NCI-H446 (cell line): Measurements from ENCODE around the gene LRRC31.

Source experiments
- DNase-seq, 2 experiments: peaks; one replicate each; lab custom pipeline; 2025; lab: John Stamatoyannopoulos, UW

The LRRC31 gene

DNA sequence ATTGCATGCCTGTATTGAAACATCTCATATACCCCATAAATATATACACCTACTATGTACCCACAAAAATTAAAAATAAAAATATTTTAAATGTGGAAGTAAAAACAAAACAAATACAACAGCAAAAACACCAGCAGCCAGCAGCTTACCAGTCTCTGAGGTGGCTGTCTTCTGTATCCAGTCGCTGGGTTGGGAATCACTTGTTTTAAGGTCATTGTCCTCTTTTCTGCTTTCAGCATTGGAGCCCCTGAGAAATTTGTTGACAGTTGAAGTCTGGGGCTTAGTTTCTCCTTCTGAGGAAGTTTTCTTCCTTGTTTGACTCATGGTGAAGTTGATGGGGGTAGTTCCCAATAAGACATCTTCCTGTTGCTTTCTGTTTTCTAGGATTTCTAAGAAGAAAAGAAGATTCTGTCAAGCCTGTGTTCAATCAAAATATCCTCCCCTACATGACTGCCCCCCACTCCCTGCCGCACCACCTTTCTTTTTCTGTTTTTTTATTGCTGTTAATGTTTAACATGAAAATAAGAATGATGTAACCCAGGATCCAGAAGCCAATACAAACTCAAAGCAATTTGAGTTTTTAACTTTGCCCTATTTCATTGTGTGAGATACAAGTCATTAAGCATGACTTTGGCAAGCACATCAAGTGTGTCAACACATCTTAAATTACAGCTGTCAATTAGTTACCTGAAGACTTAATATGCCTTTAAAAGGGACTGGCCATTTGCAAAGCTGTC lies at the start of gene LRRC31:
TSS of gene LRRC31 (minus strand) at position 452 of the 737 bp plus-strand sequence. CDS start at position 324, 128 bp downstream.
- DNase-seq: no peak

DNA sequence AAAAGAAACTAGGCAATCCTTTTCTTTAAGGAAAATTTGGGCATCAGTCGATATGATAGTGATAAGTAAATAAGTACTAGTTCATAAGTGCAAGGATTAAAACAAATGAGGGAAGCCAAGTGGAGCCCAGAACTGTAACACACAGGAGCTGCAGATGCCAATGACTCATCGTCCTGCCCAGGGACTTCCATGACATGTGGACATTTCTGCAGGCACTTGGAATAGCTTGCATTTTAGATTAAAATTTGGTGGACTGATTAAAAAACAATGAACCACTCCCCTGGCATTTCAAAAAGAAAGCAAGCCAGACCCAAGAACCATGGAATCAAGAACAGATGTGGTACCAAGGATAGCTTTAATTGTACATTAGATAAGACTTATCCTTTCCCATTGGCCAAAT lies 44.6 kb upstream of the LRRC31 start:
- DNase-seq: no peak

DNA sequence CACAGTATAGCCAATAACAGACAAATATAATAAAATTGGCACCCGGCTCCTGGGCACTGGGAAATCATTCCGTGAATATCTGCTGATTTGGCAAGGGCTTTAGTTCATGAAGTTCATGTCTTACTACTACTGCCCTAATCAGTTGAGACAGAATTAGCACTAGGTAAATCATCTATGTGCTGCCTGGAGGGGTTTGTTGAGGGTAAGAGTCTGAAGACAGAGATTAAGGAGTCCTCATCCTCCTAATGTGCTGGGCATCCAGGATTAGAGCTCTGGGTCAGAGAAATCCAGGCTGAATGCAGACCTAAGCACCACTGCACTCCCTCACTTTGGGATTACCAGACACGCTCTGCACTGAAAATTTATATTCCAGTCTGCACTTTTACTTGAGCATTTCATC lies 43.6 kb upstream of the LRRC31 start:
- no peak for DNase-seq

DNA sequence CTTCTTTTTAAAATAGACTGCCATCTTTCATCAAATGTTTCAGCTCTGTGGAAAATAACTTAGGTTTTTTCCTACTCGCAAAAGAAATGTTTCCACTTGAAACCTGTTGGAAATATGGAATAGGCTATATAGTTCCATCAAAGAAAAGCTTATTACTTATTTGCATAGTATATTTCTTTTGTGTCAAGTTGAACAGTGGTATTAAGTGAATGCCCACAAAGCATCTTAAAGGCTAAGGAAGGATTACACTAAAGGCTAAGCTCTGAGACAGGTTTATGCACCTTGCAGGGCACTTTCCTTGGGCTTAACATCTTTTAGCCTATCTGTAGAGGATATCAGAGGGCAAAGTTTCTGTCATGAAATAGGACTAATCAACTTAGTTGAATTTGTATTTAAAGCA lies 41.5 kb upstream of the LRRC31 start, which contains the start of gene SAMD7:
TSS of gene SAMD7 (plus strand) at position 301 of the 400 bp plus-strand sequence. CDS start 7,927 bp downstream, outside the sequence.
- no peak for DNase-seq

DNA sequence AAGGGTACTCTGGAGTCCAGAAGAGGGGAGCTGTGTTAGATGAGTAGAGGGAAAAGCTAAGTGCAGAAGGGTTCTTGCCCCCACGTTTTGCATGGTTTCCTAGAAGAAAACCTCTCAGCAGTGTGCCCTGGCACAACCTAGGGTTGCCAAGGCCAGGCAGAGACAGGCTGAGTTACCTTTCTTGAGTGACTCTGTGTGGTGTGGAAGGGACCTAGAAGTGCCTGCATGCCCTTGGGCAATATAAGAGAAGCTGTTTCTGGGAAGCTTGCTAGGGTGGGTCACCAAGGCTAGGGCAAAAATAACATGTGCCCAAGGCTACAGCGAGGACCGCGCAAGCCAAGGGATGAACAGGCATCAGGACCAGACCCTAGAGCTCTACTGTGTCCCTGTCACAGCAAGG lies 38.2 kb upstream of the LRRC31 start:
- DNase-seq: no peak

DNA sequence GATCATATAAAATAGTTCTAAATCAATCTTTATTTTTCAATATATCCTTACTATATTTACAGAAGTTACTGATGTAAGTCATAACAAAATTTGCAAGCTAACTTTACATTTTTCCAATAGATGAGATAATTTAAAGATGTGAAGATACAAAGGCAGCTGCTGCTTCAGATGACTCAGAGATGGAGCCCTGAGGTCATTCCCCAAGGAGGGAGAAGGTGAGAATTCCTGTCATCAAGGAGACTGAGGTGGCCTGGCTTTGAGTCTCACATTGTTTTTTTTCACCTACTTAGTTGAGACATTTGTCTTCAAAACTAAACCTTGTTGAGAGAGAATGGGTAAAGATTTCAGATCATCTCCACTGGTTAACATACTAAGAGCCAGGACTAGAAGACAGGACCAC lies 37.7 kb upstream of the LRRC31 start:
- DNase-seq: no peak

DNA sequence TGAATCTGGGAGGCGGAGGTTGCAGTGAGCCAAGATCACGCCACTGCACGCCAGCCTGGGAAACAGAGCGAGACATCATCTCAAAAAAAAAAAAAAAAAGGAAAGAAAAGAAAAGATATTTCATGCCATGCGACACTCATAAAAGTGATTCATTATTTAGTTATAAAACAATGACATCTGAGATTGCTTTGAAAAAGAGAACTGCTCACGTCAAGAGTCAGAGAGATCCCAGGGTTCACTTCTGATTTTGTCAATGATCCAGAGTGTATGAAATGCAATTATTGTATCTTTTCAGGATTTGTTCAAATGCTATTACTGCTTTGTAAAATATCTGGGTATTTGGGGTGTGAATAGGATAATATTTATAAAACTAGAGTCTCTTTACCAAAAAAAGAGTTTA lies 35.7 kb upstream of the LRRC31 start:
- no peak for DNase-seq

DNA sequence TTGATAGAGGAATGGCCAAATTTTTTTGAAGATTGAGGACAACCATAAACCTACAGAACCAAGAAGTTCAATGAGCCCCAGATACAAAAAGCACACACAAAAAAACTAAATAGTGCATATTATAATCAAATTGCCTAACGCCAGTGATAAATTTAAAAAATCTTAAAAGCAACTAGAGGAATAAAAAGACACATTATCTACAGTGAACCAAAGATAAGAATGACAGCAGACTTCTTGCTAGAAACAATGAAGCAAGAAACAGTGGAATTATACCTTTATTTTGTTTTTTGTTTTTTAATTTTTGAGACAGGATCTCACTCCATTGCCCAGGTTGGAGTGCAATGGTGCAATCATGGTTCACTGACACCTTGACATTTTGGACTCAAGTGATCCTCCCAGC lies 31.7 kb upstream of the LRRC31 start:
- DNase-seq: no peak

DNA sequence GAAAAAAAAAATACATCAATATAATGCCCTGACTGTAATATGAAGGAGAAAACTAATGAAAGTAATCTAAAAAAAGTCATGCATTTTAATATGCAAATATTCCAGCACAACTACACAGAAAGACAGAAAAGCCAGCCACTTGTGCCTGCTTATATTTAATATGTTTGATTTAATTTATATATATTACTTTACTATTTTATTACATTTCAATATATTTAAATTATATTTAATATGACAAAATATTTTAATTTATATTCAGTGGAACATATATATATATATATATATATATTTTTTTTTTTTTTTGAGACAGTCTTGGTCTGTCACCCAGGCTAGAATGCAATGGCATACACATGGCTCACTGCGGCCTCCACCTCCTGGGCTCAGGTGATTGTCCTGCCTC lies 27.5 kb upstream of the LRRC31 start:
- DNase-seq: no peak

DNA sequence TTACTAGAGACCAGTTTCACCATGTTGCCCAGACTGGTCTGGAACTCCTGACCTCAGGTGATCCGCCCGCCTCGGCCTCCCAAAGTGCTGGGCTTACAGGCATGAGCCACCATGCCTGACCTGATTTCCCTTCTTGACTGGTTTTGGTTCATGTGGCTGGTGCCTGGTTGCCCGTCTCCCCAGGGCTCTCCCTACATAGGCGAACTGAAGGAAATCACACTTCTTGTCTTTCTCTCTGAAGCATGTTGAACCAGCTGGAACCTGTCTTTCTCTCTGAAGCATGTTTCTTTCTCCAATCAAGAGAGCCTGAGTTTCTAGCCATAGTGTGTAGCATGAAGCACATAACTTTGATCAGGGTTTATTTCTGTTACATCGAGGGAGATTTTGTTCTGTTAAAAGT lies 25.3 kb upstream of the LRRC31 start:
- no peak for DNase-seq

DNA sequence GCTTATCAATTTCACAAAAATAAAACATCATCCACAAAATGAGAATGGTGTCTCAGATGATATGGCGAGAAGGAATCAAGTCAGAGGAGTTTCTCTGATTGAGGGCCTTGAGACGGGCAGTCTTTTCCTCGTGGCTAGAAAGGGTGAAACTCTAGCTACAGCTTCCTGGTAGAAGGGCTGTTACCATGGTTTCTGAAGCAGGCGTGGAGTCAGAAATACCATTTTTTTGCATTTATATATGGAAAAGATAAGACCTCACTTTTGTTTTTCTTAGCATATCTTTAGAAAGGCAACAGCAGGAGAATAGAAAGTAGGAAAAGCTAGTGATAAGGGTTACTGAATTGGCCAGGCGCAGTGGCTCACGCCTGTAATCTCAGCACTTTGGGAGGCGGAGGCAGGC lies 24.4 kb upstream of the LRRC31 start:
- DNase-seq: no peak

DNA sequence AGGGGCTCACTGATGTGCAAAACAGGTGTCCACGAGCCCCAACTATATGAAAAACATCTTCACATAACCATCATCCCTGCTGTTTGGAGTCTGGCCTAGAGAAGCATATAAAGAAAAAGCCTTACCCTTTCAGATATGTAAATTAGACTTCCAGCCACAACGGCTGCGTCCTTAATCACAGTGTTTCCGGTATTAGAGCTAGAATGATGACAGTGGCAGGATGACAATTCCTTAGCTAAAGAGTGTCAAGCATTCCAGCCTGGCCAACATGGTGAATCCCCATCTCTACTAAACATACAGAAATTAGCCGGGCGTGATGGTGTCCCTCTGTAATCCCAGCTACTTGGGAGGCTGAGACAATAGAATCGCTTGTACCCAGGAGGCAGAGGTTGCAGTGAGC lies 22.2 kb upstream of the LRRC31 start:
- no peak for DNase-seq

DNA sequence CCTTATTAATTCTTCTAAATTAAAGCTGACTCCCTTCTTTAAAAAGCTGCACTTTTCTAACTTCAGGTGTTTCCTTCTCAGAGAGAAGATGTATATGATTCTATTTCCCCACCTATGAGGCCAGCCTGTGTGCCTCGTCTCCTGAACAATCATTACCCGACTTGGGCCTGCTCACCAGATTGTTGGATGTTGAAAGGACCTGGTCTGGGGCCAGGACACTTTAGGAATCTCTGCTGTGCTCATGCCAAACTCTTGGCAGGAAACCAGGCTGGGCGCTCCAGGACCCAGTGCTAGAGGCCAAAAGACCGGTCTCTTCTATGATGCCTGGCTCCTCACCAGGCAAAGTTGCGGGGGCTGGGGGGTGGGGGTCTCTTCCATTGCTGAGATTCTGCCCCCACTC lies 16.9 kb upstream of the LRRC31 start:
- DNase-seq: peak; percentile 73 to 90

DNA sequence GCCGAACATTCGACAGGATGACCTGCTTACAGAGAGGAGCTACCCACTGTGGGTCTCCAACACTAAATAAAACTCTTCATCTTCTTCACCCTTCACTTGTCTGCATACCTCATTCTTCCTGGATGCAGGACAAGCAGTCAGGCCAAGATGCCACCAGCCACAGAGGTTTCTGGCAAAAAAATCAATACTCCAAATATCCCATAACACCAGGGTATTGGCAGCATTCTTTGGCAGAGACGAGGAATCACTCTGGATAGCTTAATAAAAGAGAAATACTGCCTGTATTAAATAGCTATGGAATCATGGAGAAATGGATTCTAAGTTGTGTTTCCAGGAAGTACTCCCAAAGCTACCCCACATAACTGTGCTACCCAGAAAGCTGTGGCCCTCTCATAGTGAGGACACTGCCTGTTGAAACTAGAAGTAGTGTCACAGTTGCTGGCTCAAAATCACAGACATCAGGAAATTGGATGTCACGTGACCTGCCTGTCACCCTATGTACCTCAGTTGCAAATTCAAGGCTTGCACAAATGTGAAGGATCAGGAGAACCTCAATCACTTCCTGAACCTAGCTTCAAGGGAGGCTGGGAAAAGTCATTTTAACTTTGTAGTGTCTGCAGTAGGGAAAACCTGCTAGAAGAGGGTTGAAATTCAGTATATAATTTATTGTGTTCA lies 11.0 kb upstream of the LRRC31 start:
- DNase-seq: no peak

DNA sequence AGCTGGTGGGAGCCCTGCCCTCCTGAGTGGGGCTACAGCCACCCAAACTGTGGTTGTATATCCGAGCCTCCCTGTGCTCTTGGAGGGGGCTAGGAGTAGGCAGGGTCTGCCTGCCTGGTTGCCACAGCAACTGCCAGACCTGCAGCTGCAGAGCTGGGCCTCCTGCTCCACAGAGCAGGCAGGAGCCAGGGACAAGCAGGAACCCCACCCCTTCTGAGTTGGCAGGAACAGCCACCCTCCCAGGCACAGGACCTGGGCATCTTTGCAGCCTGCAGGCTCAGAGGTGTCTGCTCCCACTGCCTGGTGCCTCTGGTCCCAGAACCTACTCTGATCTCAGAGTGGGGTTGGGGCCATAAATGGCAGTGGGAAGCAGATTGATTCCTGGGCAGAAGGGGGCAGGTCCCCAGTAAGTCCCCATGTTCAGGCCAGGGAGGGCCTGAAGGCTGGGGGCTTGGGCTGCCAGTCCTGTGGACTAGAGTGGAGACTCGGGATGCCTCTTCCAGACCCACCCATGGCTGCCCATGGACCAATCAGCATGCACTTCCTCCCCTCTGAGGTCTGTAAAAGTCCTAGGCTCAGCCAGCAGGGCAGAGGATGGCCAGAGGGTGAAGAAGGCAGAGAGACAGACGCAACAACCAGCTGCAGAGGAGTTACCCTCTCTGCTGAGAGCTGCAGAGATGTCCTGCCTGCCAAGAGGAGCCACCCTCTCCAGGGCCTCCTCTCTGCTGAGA lies 10.3 kb upstream of the LRRC31 start:
- no peak for DNase-seq

DNA sequence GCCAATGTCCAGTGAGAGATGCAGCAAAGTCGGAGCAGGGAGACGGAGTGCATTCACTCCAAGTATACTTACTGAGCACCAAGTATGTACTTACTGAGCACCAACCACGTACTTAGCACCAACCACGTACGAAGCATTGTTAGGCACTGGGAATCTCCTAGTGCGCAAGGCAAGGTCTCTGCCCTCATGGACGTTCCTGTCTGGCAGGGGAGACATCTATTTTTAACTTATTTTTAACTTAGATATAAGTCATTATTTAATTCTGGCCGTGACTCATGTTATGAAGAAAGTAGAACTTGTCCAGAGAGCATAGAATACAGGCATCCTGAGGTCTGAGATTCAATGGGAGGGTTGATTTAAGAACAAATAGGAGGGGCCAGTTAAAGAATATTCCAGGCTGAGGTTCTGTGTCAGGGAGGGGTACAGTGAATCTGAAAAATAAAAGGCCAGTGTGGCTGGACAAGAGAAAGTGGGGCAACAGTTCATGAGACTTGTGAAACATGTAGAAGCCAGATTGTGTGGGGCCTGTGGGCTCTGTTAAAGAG lies 9.3 kb upstream of the LRRC31 start:
- DNase-seq: no peak

DNA sequence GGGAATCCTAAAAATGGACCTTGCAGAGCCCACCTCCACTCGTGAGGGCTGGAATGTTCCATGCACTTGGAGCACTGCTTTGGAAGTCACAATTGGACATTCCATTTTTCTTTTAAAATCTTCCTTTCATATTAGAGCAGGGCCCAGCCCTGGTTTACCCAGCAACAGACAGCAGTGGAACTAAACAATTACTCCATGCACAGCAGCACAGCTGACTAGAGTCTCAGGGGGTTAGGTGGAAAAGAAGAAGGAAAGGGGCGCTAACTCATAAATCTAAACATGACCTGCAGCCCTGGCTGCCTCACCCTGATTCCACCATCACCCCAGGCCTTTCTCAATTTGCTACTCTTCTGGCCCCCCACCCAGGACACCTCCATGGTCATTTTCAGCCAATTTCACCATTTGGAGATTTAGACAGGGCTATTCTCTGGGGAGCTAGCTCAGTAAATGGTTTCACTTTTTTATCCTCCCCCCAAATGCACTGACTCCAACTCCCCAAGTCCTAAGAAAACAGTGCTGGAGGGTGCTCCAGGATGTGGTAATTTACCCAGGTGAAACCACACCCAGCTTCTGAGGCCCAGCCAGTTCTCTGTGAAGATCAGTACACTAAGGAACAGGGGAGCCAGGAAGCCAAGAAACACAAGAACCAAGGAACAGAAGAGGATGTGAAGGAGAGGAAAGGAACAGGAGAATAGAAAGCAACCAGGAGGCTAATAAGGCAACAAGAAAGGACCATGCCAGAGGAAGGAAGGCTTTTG lies 1.6 kb upstream of the LRRC31 start:
- DNase-seq: no peak

DNA sequence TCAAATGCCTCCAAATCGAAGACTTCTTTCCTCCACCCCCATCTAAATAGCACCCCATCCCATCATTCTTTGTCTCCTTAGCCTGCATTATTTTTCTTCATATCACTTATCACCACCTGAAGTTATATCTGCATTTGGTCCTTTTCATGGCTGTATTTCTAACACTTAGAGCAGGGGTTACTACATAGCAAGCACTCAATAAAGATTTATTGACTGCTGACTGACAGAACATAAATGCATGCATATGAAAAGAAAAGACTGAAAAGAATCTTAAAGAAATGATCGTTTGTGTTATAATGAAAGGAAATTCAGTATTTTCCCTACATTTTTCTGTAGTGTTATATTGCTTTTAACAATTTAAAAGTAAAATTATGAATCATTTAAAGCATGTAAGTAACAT lies 1.4 kb downstream of the LRRC31 start:
- DNase-seq: no peak

DNA sequence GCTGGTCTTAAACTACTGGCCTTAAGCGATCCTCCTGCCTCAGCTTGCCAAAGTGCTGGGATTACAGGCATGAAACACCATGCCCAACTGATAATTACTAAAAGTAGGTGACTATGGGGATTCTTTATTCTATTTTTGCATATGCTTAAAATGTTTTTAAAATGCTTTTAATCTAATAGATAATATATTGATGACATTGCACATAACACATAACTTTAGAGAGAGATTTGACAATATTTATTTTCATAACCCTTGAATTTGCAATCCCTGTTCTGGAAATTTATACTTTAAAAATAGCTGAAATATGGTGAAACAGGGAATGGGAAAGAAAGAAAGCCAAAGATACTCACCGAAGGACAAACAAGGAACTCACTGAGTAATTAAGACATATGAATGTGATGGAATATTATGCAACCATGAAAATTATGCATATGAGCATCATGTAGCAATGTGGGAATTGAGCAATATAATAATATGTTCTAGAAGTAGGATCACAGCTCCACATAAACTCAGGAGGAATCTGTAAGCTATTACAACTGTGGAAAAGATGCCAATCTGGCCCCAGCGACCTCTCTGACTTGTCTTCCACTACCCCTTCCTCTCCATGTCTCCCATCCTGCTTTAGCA lies 2.0 kb downstream of the LRRC31 start:
- no peak for DNase-seq

DNA sequence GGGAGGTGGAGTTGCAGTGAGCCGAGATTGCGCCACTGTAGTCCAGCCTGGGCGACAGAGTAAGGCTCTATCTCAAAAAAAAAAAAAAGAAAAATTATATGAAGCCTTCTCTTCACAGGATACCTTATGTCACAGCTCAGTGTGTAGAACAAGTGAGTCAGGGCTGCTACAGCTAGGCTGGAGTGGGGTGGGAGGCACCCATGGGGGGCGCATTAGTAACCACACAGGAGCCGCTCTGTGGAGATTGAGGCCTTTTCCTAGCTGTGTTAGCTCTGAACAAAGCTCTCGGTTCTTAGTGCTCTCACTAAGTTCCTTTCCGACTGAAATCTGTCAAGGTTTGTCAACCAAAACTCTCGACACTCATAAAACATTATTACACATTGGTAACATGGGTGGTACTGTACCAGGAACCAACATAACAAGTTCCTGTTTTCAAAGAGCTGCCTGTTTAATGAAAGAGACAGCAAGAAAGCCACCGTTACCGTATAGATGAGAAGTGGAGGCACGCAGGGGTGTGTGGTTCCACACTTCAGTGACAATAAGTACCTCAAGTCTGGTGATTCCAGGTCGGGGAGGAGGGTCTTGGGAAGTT lies 4.5 kb downstream of the LRRC31 start:
- no peak for DNase-seq

DNA sequence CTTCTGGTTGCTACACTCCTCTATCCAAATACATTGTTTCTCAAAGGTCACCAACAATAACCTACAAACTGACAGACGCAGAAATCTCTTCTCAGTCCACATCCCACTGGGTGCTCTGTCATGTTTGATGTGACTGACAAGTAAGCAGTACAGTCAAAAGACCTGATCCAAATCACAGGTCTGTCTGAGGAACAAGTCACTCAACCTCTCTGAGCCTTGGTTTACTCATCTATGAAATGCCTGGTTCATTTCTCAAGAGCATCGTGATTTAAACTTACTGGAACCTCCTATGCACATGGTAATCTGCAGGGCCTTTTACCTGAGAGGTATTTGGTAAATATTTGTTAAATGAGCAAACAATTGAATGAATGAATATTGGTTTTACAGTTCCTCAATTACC lies 5.5 kb downstream of the LRRC31 start:
- DNase-seq: no peak
